HepG2 (cell line): ENCODE results near the gene IFT172. TPM values are rescaled to one million over a fixed set of nuclear protein-coding genes. Genes with fewer than 3 reads are reported as not detected.

ENCODE experiments used
- ARID4A ChIP-seq: sonication (generic); formaldehyde crosslinking; IDR thresholded peaks from 2 replicates; pipeline ENCODE4 v1.5.0; 2020; ENCODE audit warnings: mild to moderate bottlenecking, missing genetic modification reagents, borderline replicate concordance
- ETV5 ChIP-seq: IDR thresholded peaks from 2 replicates; pipeline ENCODE4 v1.6.1; 2018; ENCODE audit warnings: missing biosample characterization, missing genetic modification reagents, inconsistent platforms, borderline replicate concordance
- GZF1 ChIP-seq: sonication (generic); formaldehyde crosslinking; IDR thresholded peaks from 2 replicates; pipeline ENCODE4 v1.5.1; 2020; ENCODE audit warnings: mild to moderate bottlenecking, missing genetic modification reagents
- NFAT5 ChIP-seq: sonication (generic); formaldehyde crosslinking; IDR thresholded peaks from 2 replicates; pipeline ENCODE4 v1.4.0; 2020; ENCODE audit warnings: missing genetic modification reagents
- SIN3B ChIP-seq: fragments of 150-350 bp; IDR thresholded peaks from 2 replicates; pipeline ENCODE4 v1.6.1; 2014; ENCODE audit warnings: low read length
- SOX5 ChIP-seq: IDR thresholded peaks from 2 replicates; pipeline ENCODE4 v1.6.1; 2016; ENCODE audit warnings: borderline replicate concordance
- YEATS2 ChIP-seq: sonication (generic); formaldehyde crosslinking; IDR thresholded peaks from 2 replicates; pipeline ENCODE4 v1.4.0; 2020; ENCODE audit warnings: missing genetic modification reagents, borderline replicate concordance
- ZBTB49 ChIP-seq: sonication (generic); formaldehyde crosslinking; IDR thresholded peaks from 2 replicates; pipeline ENCODE4 v1.4.0; 2020; ENCODE audit warnings: missing genetic modification reagents, borderline replicate concordance
- ZNF276 ChIP-seq: sonication (generic); formaldehyde crosslinking; IDR thresholded peaks from 2 replicates; pipeline ENCODE4 v1.4.0; 2020; ENCODE audit warnings: mild to moderate bottlenecking, low read depth, missing genetic modification reagents
- ZNF296 ChIP-seq: sonication (generic); formaldehyde crosslinking; conservative IDR thresholded peaks from 2 replicates; pipeline ENCODE4 v1.5.0; 2020; ENCODE audit warnings: mild to moderate bottlenecking, missing genetic modification reagents
- ZNF503 ChIP-seq: sonication (generic); formaldehyde crosslinking; IDR thresholded peaks from 2 replicates; pipeline ENCODE4 v1.4.0; 2020; ENCODE audit warnings: missing genetic modification reagents
- ZNF772 ChIP-seq: sonication (generic); formaldehyde crosslinking; IDR thresholded peaks from 2 replicates; pipeline ENCODE4 v1.5.0; 2020; ENCODE audit warnings: mild to moderate bottlenecking, missing genetic modification reagents
- polyA plus RNA-seq, 8 experiments: library from polyadenylated mRNA; depleted of rRNA in 3 of 8; stranded (reverse) in 7 of 8; unstranded in 1 of 8; fragments of >200 nt; fragmentation: Illumina TruSeq in 4 of 8; extraction: Trizol in 4 of 8; gene quantifications; 2 replicates each; pipeline versions ENCODE4 v1.2.1 to v1.2.3, GENCODE V29; 2011 to 2016; ENCODE audit warnings: low read depth in 4 of 8, missing spikeins in 1 of 8, mixed read lengths in 1 of 8; ENCODE audit not compliant: insufficient read depth in 1 of 8
- total RNA-seq, 5 experiments: library from RNA; depleted of rRNA; stranded (reverse); fragments of >200 nt; fragmentation: Illumina TruSeq; extraction: Trizol; gene quantifications; 2 replicates each; pipeline ENCODE4 v1.2.3, GENCODE V29; 2016; ENCODE audit warnings: low read depth in 1 of 5

IFT172 gene
- total and polyA plus RNA-seq, 2 of the 13 experiments (the other 11 are each of a cell fraction or from before 2014, with no cell fraction given): 21.6 to 35.7 TPM

GRCh38 chr2:27518113-27518781, 28.7 kb upstream of the IFT172 start (continued):
- TF ChIP-seq YEATS2 (CRISPR knock-in tag) (no peak), ZNF296 (CRISPR knock-in tag) (no peak), ZBTB49 (CRISPR knock-in tag) (no peak), ZNF276 (no peak), GZF1 (0 out of 2 replicates have a peak, but pooled peaks have one; percentile 52), ZNF503 (CRISPR knock-in tag) (no peak), SIN3B (no peak), SOX5 (CRISPR knock-in tag) (no peak), ARID4A (CRISPR knock-in tag) (peak; percentile 64; the same call in 1 of the 2 replicates), ZNF772 (CRISPR knock-in tag) (peak; percentile 42; the same call in 1 of the 2 replicates), ETV5 (CRISPR knock-in tag) (peak; percentile 80), NFAT5 (CRISPR knock-in tag) (no peak)
